Heart right ventricle (tissue), 16 donors: ENCODE measurements around the gene PATL2. TPM values are rescaled to one million over a fixed set of nuclear protein-coding genes. Genes with fewer than 3 reads are reported as not detected.
A peak's percentile ranks its signal among the peaks of the same experiment; 100 is the strongest.

Experiments used
- ATAC-seq, 8 donors: fragments of 200-7000 bp; cut with Tn5 transposase; one replicate each; pipeline ENCODE4 v1.9.1; 2020; ENCODE audit warnings: mild to moderate bottlenecking in 8 of 8, moderate library complexity in 8 of 8, moderate number of reproducible peaks in 1 of 8
- DNase-seq, 2 donors: peaks; one replicate each; pipeline ENCODE4 v3.0.0-alpha.2; 2020
- H3K27ac ChIP-seq, 10 donors: fragments of 200-600 bp; sonication (generic) in 2 of 10; one replicate each; pipeline versions ENCODE4 v1.5.0 to v1.8.0; 2020 to 2022; ENCODE audit warnings: mild to moderate bottlenecking in 3 of 10
- H3K27me3 ChIP-seq, 7 donors: fragments of 200-600 bp; one replicate each; pipeline ENCODE4 v1.8.0; 2021 to 2022; ENCODE audit warnings: mild to moderate bottlenecking in 2 of 7
- H3K36me3 ChIP-seq, 9 donors: fragments of 200-600 bp; sonication (generic) in 1 of 9; one replicate each; pipeline versions ENCODE4 v1.5.0 to v1.8.0; 2020 to 2022; ENCODE audit warnings: mild to moderate bottlenecking in 2 of 9
- H3K4me1 ChIP-seq, 9 donors: fragments of 200-600 bp; sonication (generic) in 1 of 9; one replicate each; pipeline versions ENCODE4 v1.5.0 to v1.8.0; 2020 to 2022; ENCODE audit warnings: mild to moderate bottlenecking in 4 of 9
- H3K4me3 ChIP-seq, 10 donors: fragments of 200-600 bp; sonication (generic) in 2 of 10; one replicate each; pipeline versions ENCODE4 v1.5.0 to v1.8.0; 2020 to 2022; ENCODE audit warnings: mild to moderate bottlenecking in 7 of 10, moderate library complexity in 2 of 10
- H3K9me3 ChIP-seq, 11 donors: fragments of 200-600 bp in 10 of 11; sonication (generic) in 2 of 11; one replicate each; pipeline versions ENCODE4 v1.5.0 to v1.8.0; 2013 to 2022; ENCODE audit warnings: mild to moderate bottlenecking in 2 of 11, control low read depth in 1 of 11, moderate library complexity in 1 of 11
- CTCF ChIP-seq, 9 donors: fragments of 200-600 bp; sonication (generic) in 2 of 9; IDR thresholded peaks; one replicate each; pipeline versions ENCODE4 v1.5.0 to v1.8.0; 2021 to 2022; ENCODE audit warnings: antibody characterized with exemption in 9 of 9, mild to moderate bottlenecking in 5 of 9, moderate library complexity in 1 of 9
- WGBS, 2 donors: extraction: QIAGEN DNeasy Blood & Tissue Kit; methylation state at CpG; one replicate each; pipeline ENCODE4 v1.1.7; 2013; ENCODE audit warnings: inconsistent platforms in 1 of 2; 5-methylcytosine and 5-hydroxymethylcytosine counted together
- intact Hi-C, 10 donors: fragments of 100-400 bp; cut with DNase I; formaldehyde crosslinking; loops; one replicate each; pipeline versions ENCODE4 v1.11.1 to v1.14.2; 2022
- polyA plus RNA-seq, 2 donors: library from polyadenylated mRNA; stranded (reverse); fragments of 200-250 nt; gene quantifications; one replicate each; pipeline ENCODE4 v1.2.3, GENCODE V29; 2013
- total RNA-seq, 10 donors: library from RNA; stranded (reverse); fragmentation: NEBNext Ultra II Directional in 3 of 10; extraction: Animal tissue kit (Norgen Biotek cat#: 25700) in 3 of 10; gene quantifications; one replicate each; pipeline versions ENCODE4 v1.2.1 to v1.2.4, GENCODE V29; 2021 to 2023
- donor health status: Arrhythmogenic right ventricular cardiomyopathy.
- donor health status: ischemic (EF 13 %, LVEDD 7.1; RV severe dilation, severe dysfunction).
- donor health status: healthy with polysubstance abuse.
- donor health status: DM: no; HTN: yes; CAD: no.
- donor health status: DM: no; HTN: no; CAD: no.
- donor health status: ischemic (EF 25% LVEDD 6.9; RV normal size, moderate dysfunction).
- donor health status: ischemic (EF 25% LVEDD 5.7; RV mildly dilated, moderate dysfunction).
- donor health status: healthy.
- donor health status: DM: yes; HTN: yes; CAD: no.
- donor health status: Ischemic cardiomyopathy.
- donor health status: ischemic (EF 35%, LVEDD 5.7; RV mildly dilated, moderate dysfunction).
- donor health status: nonischemic (EF 11% LVEDD 7.7; RV severe dilation, severe dysfunction).
- donor health status: DM: yes; HTN: yes; CAD: no.
- donor health status: PGD.
- donor health status: ischemic (EF 29% LVEDD 5.4; RV normal size, mild dysfunction).
- donor health status: nonischemic (EF 23%, LVEDD 6.1; RV moderate dilation, normal function).

Gene PATL2
- total and polyA plus RNA-seq, 12 donors, result 0.33 to 8.6 (median 2.7) TPM

- H3K27me3 ChIP-seq, result no peaks in the 10 kb centered on the region
- no peaks in the 10 kb centered on the region for H3K9me3 ChIP-seq
- H3K4me1 ChIP-seq, result peaks cover 0 to 56% (median 19%) of the 10 kb centered on the region in 9 donors
- peak in 2 of 8 donors; percentile 16 to 23 for ATAC-seq
- WGBS, 2 donors, result 80 to 83% methylated on average over 3 of the region's 3 CpGs
- peak within 1 kb of the TSS in 9 of 10 donors; percentile 20 to 83 (median 63) for H3K27ac ChIP-seq
- no peak for DNase-seq
- H3K4me3 ChIP-seq, result peak within 1 kb of the TSS in 1 of 10 donors; percentile 4
- peaks cover 0 to 16% (median 6%) of the 10 kb centered on the region in 9 donors for H3K36me3 ChIP-seq
- TF ChIP-seq CTCF (IDR thresholded peaks at IDR 0.05), result no peak
- intact Hi-C loops, result loop anchor here in 9 of 10 donors (2.0 to 10.0 kb wide), 8 partner anchors 69 to 161 kb away; partner anchors contain the start of gene SPG11 (in 4 of the 9)
These were observed 25.1 kb upstream of the PATL2 start, which contains the start of gene TRIM69 for GRCh38 chr15:44736181-44736765. TSS of gene TRIM69 (plus strand) at chr15:44736528. CDS start at chr15:44736705, 177 bp downstream.

- intact Hi-C loops, result loop anchor here (2.0 to 10.0 kb wide), 8 partner anchors 68 to 161 kb away; partner anchors contain the start of gene SPG11 (in 5 of the 10)
- 53 to 63% methylated on average over 8 of the region's 8 CpGs for WGBS, 2 donors
These were observed 24.5 kb upstream of the PATL2 start for GRCh38 chr15:44735482-44736180.

GRCh38 chr15:44734839-44735481 is 23.8 kb upstream of the PATL2 start:
- Histone ChIP-seq H3K9me3 (no peaks in the 10 kb centered on the region), H3K4me1 (peaks cover 0 to 70% (median 29%) of the 10 kb centered on the region in 9 donors), H3K27ac (peak overlapping the region in 9 of 10 donors; percentile 20 to 83 (median 63)), H3K27me3 (no peaks in the 10 kb centered on the region), H3K4me3 (no peak overlapping the region), H3K36me3 (peaks cover 0 to 17% (median 6%) of the 10 kb centered on the region in 9 donors)
- WGBS, 2 donors, result 71 to 72% methylated on average over 2 of the region's 2 CpGs
- DNase-seq (no peak), ATAC-seq (no peak)
- intact Hi-C loops, result loop anchor here (1.0 to 10.0 kb wide), 8 partner anchors 68 to 160 kb away; partner anchors contain the start of gene SPG11 (in 4 of the 10)
- no peak for TF ChIP-seq CTCF (IDR thresholded peaks at IDR 0.05)

More at GRCh38 chr15:44735482-44736180, 24.5 kb upstream of the PATL2 start:
- no peaks in the 10 kb centered on the region for H3K27me3 ChIP-seq
- peak in 1 of 2 donors; percentile 44 for DNase-seq
- peaks cover 0 to 17% (median 6%) of the 10 kb centered on the region in 9 donors for H3K36me3 ChIP-seq
- peak; percentile 43 to 71 (median 56) for ATAC-seq
- H3K27ac ChIP-seq, result peak overlapping the region in 9 of 10 donors; percentile 20 to 83 (median 63)
- no peak for TF ChIP-seq CTCF (IDR thresholded peaks at IDR 0.05)
- H3K4me1 ChIP-seq, result peaks cover 0 to 63% (median 25%) of the 10 kb centered on the region in 9 donors
- peak overlapping the region in 1 of 10 donors; percentile 2 for H3K4me3 ChIP-seq
- H3K9me3 ChIP-seq, result no peaks in the 10 kb centered on the region
